Colonic mucosa (tissue), 4 donors: Measurements from ENCODE around the gene DCPS. TPM values are rescaled to one million over a fixed set of nuclear protein-coding genes. Genes with fewer than 3 reads are reported as not detected.

Experiments used
- DNase-seq: peaks from one replicate; pipeline ENCODE4 v3.0.0-alpha.2; 2020
- H3K27ac ChIP-seq: fragments of 200-600 bp; one replicate; pipeline ENCODE4 v1.8.0; 2021
- H3K27me3 ChIP-seq: fragments of 200-600 bp; one replicate; pipeline ENCODE4 v1.8.0; 2021
- H3K36me3 ChIP-seq: fragments of 200-600 bp; one replicate; pipeline ENCODE4 v1.8.0; 2021
- H3K4me1 ChIP-seq: fragments of 200-600 bp; one replicate; pipeline ENCODE4 v1.8.0; 2021; ENCODE audit warnings: mild to moderate bottlenecking
- H3K4me3 ChIP-seq: fragments of 200-600 bp; one replicate; pipeline ENCODE4 v1.8.0; 2021
- H3K9ac ChIP-seq, 2 donors: one replicate each; pipeline ENCODE4 v1.7.0; 2013; ENCODE audit warnings: control low read depth in 2 of 2, low read depth in 2 of 2, low read length in 2 of 2
- H3K9me3 ChIP-seq: fragments of 200-600 bp; one replicate; pipeline ENCODE4 v1.8.0; 2021
- CTCF ChIP-seq: fragments of 200-600 bp; IDR thresholded peaks from one replicate; pipeline ENCODE4 v1.8.0; 2022; ENCODE audit warnings: antibody characterized with exemption, mild to moderate bottlenecking
- intact Hi-C: fragments of 100-400 bp; cut with DNase I; formaldehyde crosslinking; loops from one replicate; pipeline ENCODE4 v1.14.1; 2022
- total RNA-seq, 2 donors: library from RNA; stranded (reverse); fragmentation: NEBNext Ultra II Directional in 1 of 2; extraction: Animal tissue kit (Norgen Biotek cat#: 25700) in 1 of 2; gene quantifications; one replicate each; pipeline ENCODE4 v1.2.1, GENCODE V29; 2021
- donor health status: healthy.
- donor health status: DM: no; HTN: no; CAD: no.
- donor health status: DM: no; HTN: no; CAD: no.

The DCPS gene
- total RNA-seq, 2 donors from 2014 or later, result 17.2 to 31.1 TPM

GRCh38 chr11:126317432-126317755, 13.5 kb downstream of the DCPS start:
- intact Hi-C loops, result loop anchor here (10.0 kb wide), 1 partner anchor 117 kb away; no protein-coding TSS in a partner anchor
- Histone ChIP-seq H3K9ac (no peak overlapping the region), H3K27me3 (no peaks in the 10 kb centered on the region), H3K4me3 (no peak overlapping the region), H3K27ac (peak overlapping the region; percentile 60), H3K36me3 (no peaks in the 10 kb centered on the region), H3K4me1 (peaks cover 3% of the 10 kb centered on the region), H3K9me3 (no peaks in the 10 kb centered on the region)
- no peak for DNase-seq
- no peak for TF ChIP-seq CTCF

GRCh38 chr11:126317756-126318573, 14.1 kb downstream of the DCPS start:
- Histone ChIP-seq H3K4me1 (no peaks in the 10 kb centered on the region), H3K9me3 (no peaks in the 10 kb centered on the region), H3K36me3 (no peaks in the 10 kb centered on the region), H3K27ac (peak overlapping the region; percentile 60), H3K4me3 (no peak overlapping the region), H3K27me3 (no peaks in the 10 kb centered on the region), H3K9ac (peak overlapping the region; percentile 37 to 62)
- peak; percentile 46 for DNase-seq
- intact Hi-C loops, result loop anchor here (10.0 kb wide), 1 partner anchor 117 kb away; no protein-coding TSS in a partner anchor
- no peak for TF ChIP-seq CTCF

- TF ChIP-seq CTCF, result no peak
- intact Hi-C loops, result loop anchor here (10.0 kb wide), 1 partner anchor 116 kb away; no protein-coding TSS in a partner anchor
- no peaks in the 10 kb centered on the region for H3K9me3 ChIP-seq
- no peaks in the 10 kb centered on the region for H3K27me3 ChIP-seq
- H3K36me3 ChIP-seq, result no peaks in the 10 kb centered on the region
- DNase-seq, result no peak
- peak overlapping the region; percentile 60 for H3K27ac ChIP-seq
- no peaks in the 10 kb centered on the region for H3K4me1 ChIP-seq
- no peak overlapping the region for H3K4me3 ChIP-seq
- H3K9ac ChIP-seq, result peak overlapping the region in 1 of 2 donors; percentile 62
Measured at GRCh38 chr11:126318574-126319373, 14.9 kb downstream of the DCPS start.

GRCh38 chr11:126319374-126319740, 15.5 kb downstream of the DCPS start:
- Histone ChIP-seq H3K4me1 (no peaks in the 10 kb centered on the region), H3K27me3 (no peaks in the 10 kb centered on the region), H3K4me3 (no peak overlapping the region), H3K9me3 (no peaks in the 10 kb centered on the region), H3K36me3 (no peaks in the 10 kb centered on the region), H3K27ac (peak overlapping the region; percentile 60), H3K9ac (no peak overlapping the region)
- no peak for DNase-seq
- intact Hi-C loops, result loop anchor here (10.0 kb wide), 1 partner anchor 115 kb away; no protein-coding TSS in a partner anchor
- no peak for TF ChIP-seq CTCF

GRCh38 chr11:126322996-126323395, 19.1 kb downstream of the DCPS start:
- intact Hi-C loops, result no loop called here
- no peak overlapping the region for H3K27ac ChIP-seq
- no peaks in the 10 kb centered on the region for H3K27me3 ChIP-seq
- H3K9ac ChIP-seq, result no peak overlapping the region
- DNase-seq, result no peak
- no peaks in the 10 kb centered on the region for H3K9me3 ChIP-seq
- H3K4me3 ChIP-seq, result no peak overlapping the region
- H3K36me3 ChIP-seq, result no peaks in the 10 kb centered on the region
- H3K4me1 ChIP-seq, result no peaks in the 10 kb centered on the region
- no peak for TF ChIP-seq CTCF
